Esophagus squamous epithelium (tissue), 4 donors: Measurements from ENCODE around the gene PLEKHA7.

Experiments
- CTCF ChIP-seq, 6 experiments: fragments of 450-650 bp in 4 of 6; fragments of 200-600 bp in 2 of 6; sonication (generic) in 2 of 6; IDR thresholded peaks; one replicate each; pipeline ENCODE4 v1.5.1; 2016 to 2019; ENCODE audit warnings: antibody characterized with exemption in 6 of 6, mild to moderate bottlenecking in 4 of 6, moderate library complexity in 4 of 6
- POLR2A ChIP-seq, 4 donors: fragments of 450-650 bp; IDR thresholded peaks; one replicate each; pipeline ENCODE4 v1.6.1; 2017; ENCODE audit warnings: antibody characterized with exemption in 4 of 4, mild to moderate bottlenecking in 4 of 4, moderate library complexity in 3 of 4

DNA sequence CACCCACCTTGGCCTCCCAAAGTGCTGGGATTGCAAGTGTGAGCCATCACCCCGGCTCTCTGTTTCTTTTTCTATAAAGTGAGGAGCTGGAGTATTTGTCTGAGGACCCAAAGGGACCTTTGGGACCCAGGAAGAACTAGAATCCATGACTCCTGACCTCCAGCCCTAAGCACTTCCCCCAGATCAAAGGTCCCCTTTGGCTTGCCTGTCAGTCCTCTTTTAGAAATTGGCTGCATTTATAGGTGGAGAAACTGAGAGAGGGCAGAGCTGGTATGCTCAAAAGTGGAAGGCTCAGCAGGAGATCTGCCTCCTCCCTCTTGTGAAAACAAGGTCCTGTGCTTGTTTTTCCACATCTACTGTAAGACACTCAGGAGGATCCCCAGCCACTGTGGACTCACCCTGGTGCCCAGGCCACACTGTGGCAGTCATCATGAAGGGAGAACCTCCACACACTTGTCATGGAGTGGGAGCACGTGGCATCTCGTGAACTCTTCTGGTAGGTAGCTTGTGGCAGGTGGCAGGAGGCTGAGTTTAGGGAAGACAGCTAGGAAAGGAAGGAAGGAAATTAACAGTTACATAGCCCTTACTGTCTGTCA is 12.4 kb upstream of the PLEKHA7 start:
- TF ChIP-seq CTCF (IDR thresholded peaks at IDR 0.05) = no peak
- TF ChIP-seq POLR2A (IDR thresholded peaks at IDR 0.05) = no peak
